Vagina (tissue), 2 donors: ENCODE data around the gene XRCC4. TPM values are rescaled to one million over a fixed set of nuclear protein-coding genes. Genes with fewer than 3 reads are reported as not detected.

Source experiments
- DNase-seq, 2 donors: peaks; one replicate each; pipeline ENCODE4 v3.0.0-alpha.2; 2017; ENCODE audit errors: extremely low spot score in 2 of 2
- H3K27ac ChIP-seq: fragments of 200-600 bp; sonication (generic); one replicate; pipeline ENCODE4 v1.5.1; 2019
- H3K27me3 ChIP-seq: fragments of 200-600 bp; sonication (generic); one replicate; pipeline ENCODE4 v1.5.1; 2019
- H3K36me3 ChIP-seq, 2 donors: fragments of 200-600 bp; sonication (generic); one replicate each; pipeline ENCODE4 v1.5.1; 2017 to 2019
- H3K4me1 ChIP-seq: fragments of 200-600 bp; sonication (generic); one replicate; pipeline ENCODE4 v1.5.1; 2019
- H3K4me3 ChIP-seq, 2 donors: fragments of 200-600 bp; sonication (generic); 1 replicate in 1 of 2; 2 replicates in 1 of 2; pipeline ENCODE4 v1.5.1; 2016 to 2019
- H3K9me3 ChIP-seq: fragments of 200-600 bp; sonication (generic); one replicate; pipeline ENCODE4 v1.5.1; 2019
- POLR2A ChIP-seq, 2 donors: fragments of 450-650 bp; IDR thresholded peaks; one replicate each; pipeline ENCODE4 v1.6.1; 2017; ENCODE audit warnings: antibody characterized with exemption in 2 of 2, mild to moderate bottlenecking in 2 of 2, moderate library complexity in 2 of 2
- POLR2AphosphoS5 ChIP-seq, 2 donors: sonication (generic); formaldehyde crosslinking; IDR thresholded peaks; one replicate each; pipeline ENCODE4 v1.9.0; 2017; ENCODE audit warnings: antibody characterized with exemption in 2 of 2, mild to moderate bottlenecking in 2 of 2, low read depth in 1 of 2; ENCODE audit not compliant: insufficient read depth in 1 of 2
- intact Hi-C: fragments of 100-400 bp; cut with DNase I; formaldehyde crosslinking; loops from one replicate; pipeline ENCODE4 v1.15.1; 2023
- total RNA-seq: library from RNA; depleted of rRNA; stranded (reverse); fragments of >200 nt; gene quantifications from one replicate; pipeline ENCODE4 v1.2.3, GENCODE V29; 2016
- TF ChIP-seq, protein P1 (sequence below), 3 experiments: fragments of 450-650 bp in 2 of 3; fragments of 200-600 bp in 1 of 3; sonication (generic) in 1 of 3; IDR thresholded peaks; one replicate each; pipeline ENCODE4 v1.5.1; 2017 to 2019; ENCODE audit warnings: antibody characterized with exemption in 3 of 3, mild to moderate bottlenecking in 2 of 3, moderate library complexity in 2 of 3

The XRCC4 gene
- total RNA-seq, 1 donor from 2014 or later = 5.4 TPM

DNA sequence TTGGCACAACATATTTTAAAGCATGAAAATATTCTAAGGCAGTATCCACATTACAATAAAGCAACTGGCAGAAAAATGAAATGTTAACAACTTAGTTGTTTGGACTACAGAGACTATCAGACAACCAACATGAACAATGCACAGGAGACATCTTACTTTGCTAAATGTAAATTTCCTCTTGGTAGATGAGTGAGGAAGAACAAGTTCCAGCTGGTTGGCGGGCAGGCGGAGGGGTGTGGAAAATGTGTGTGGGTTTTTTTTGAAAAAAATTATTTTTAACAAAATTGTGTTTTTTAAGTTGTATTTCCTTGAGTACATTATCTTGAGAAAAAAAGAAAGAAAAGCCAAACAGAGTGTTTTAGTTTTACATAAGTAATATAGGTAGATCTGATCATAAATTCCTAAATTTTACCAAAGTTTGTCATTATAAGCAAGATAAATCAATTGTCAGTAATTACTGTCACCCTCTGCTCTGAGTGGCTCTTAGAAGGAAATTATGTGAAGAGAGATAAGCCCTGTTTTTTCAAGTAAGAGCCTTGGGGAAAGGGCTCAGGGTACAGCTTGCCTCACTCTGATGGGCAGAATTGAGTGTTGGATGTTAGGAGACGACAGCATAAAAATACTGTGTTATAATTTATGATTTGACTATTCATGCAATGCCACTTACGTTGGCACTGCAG is 42.7 kb upstream of the XRCC4 start:
- DNase-seq = no peak
- H3K4me1 ChIP-seq = no peaks in the 10 kb centered on the region
- H3K9me3 ChIP-seq = no peaks in the 10 kb centered on the region
- H3K27ac ChIP-seq = no peak overlapping the region
- H3K36me3 ChIP-seq = no peaks in the 10 kb centered on the region
- no peak for TF ChIP-seq POLR2A (IDR thresholded peaks at IDR 0.05)
- no peak for TF ChIP-seq POLR2AphosphoS5 (IDR thresholded peaks at IDR 0.05; ENCODE audit: insufficient read depth in 1 of 2, low read depth in 1 of 2)
- TF ChIP-seq, protein P1, sequence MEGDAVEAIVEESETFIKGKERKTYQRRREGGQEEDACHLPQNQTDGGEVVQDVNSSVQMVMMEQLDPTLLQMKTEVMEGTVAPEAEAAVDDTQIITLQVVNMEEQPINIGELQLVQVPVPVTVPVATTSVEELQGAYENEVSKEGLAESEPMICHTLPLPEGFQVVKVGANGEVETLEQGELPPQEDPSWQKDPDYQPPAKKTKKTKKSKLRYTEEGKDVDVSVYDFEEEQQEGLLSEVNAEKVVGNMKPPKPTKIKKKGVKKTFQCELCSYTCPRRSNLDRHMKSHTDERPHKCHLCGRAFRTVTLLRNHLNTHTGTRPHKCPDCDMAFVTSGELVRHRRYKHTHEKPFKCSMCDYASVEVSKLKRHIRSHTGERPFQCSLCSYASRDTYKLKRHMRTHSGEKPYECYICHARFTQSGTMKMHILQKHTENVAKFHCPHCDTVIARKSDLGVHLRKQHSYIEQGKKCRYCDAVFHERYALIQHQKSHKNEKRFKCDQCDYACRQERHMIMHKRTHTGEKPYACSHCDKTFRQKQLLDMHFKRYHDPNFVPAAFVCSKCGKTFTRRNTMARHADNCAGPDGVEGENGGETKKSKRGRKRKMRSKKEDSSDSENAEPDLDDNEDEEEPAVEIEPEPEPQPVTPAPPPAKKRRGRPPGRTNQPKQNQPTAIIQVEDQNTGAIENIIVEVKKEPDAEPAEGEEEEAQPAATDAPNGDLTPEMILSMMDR (IDR thresholded peaks at IDR 0.05) = no peak
- no peaks in the 10 kb centered on the region for H3K27me3 ChIP-seq
- H3K4me3 ChIP-seq = no peak overlapping the region
- intact Hi-C loops = no loop called here

DNA sequence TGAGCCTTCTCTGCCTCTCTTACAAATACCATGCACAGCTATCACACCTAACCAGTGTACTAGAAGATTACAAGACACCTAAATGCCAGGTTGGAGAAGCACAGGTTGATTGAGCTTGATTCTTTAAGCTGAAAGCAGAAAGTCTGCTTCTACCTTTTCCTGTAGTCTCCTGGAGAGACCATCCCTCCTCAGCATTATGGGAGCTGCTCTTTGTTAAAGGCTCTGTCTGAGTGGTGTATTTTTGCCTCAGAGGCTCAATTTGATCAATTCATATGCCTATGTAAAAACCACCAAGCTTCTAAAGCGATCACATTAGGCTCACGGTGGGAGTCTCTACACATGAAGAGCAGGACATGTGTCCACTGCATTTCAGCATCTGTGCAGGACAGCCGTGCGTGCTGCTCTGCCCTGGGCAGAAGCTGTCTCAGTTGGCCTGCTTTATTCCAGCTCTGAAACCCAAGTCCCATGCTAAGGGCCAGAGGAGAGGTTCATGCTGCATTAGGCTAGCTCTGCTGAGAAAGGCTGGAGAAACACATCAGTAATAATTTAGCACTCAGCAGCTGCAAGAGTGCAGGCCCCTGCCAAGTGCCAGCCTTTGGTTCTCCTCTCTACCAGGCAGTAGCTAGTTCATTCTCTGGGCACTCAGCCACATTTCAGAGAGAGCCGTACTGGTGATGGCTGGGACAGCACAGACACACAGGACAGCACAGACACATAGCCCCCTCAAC is 41.8 kb upstream of the XRCC4 start:
- intact Hi-C loops = no loop called here
- H3K27ac ChIP-seq = no peak overlapping the region
- DNase-seq = no peak

DNA sequence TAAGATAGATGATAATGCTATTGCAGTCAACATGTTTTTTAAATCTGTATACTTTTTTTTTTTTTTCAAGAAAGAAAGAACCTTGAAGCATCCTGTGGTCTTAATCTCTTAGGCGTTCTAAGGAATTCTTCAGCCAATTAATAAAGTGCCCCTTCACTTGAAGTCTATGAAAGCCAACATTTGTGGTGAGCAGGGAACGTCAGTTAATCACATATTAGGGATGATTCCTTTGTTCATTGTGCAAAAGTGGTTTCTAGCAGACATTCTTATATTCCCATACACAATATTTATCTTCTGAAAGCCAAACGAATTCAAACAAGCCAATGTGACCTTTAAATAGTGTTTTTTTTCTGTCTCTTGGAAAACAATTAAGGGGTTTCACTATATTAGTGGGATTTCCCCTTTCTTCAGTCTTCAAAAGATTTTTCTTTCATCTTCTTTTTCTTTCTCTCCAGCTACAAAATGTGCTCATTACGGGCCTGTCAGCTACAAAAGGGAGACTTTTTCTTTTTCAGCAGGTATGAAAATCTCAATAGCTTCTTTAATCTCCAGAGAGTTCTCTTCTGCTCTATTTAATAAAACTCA is 40.3 kb upstream of the XRCC4 start:
- TF ChIP-seq, protein P1 (IDR thresholded peaks at IDR 0.05) = no peak
- TF ChIP-seq POLR2AphosphoS5 (IDR thresholded peaks at IDR 0.05; ENCODE audit: insufficient read depth in 1 of 2, low read depth in 1 of 2) = no peak
- TF ChIP-seq POLR2A (IDR thresholded peaks at IDR 0.05) = no peak

More for the DNA sequence above, 41.8 kb upstream of the XRCC4 start:
- Histone ChIP-seq H3K4me3 (no peak overlapping the region), H3K9me3 (no peaks in the 10 kb centered on the region), H3K27me3 (no peaks in the 10 kb centered on the region), H3K36me3 (no peaks in the 10 kb centered on the region), H3K4me1 (no peaks in the 10 kb centered on the region)
- TF ChIP-seq POLR2AphosphoS5 (IDR thresholded peaks at IDR 0.05; ENCODE audit: insufficient read depth in 1 of 2, low read depth in 1 of 2) (no peak), POLR2A (IDR thresholded peaks at IDR 0.05) (no peak)
- TF ChIP-seq, protein P1 (IDR thresholded peaks at IDR 0.05) = no peak

DNA sequence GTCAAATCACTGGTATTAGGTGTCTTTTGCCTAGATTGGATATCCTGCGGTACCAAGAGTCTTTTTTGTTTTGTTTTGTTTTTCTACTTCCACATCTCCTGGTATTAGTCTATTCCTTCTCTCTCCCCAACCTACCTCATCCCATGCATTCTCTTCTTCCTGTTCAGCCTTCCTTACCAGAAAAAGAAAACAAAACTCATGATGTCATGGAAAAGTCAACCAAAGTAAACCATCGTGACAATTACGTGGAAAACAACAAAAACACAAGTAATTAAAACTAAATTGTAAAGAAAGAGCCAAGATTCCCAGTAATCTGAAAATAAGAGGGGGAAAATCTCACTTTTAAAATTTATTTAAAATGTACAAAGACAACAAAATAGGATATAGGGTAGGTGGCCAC is 38.4 kb upstream of the XRCC4 start:
- no peak for DNase-seq
- intact Hi-C loops = no loop called here
- Histone ChIP-seq H3K27me3 (no peaks in the 10 kb centered on the region), H3K4me3 (no peak overlapping the region), H3K4me1 (no peaks in the 10 kb centered on the region), H3K36me3 (no peaks in the 10 kb centered on the region), H3K9me3 (no peaks in the 10 kb centered on the region), H3K27ac (no peak overlapping the region)
- no peak for TF ChIP-seq POLR2A (IDR thresholded peaks at IDR 0.05)
- TF ChIP-seq, protein P1 (IDR thresholded peaks at IDR 0.05) = no peak
- TF ChIP-seq POLR2AphosphoS5 (IDR thresholded peaks at IDR 0.05; ENCODE audit: insufficient read depth in 1 of 2, low read depth in 1 of 2) = no peak

More for the DNA sequence above, 40.3 kb upstream of the XRCC4 start:
- no peaks in the 10 kb centered on the region for H3K9me3 ChIP-seq
- H3K4me3 ChIP-seq = no peak overlapping the region
- no peaks in the 10 kb centered on the region for H3K4me1 ChIP-seq
- no peak overlapping the region for H3K27ac ChIP-seq
- H3K27me3 ChIP-seq = no peaks in the 10 kb centered on the region
- no peak for DNase-seq
- intact Hi-C loops = no loop called here
- H3K36me3 ChIP-seq = no peaks in the 10 kb centered on the region
